Activated T-cell treated with anti-CD3 and anti-CD28 coated beads, Interleukin-2, amount 50 U/mL, for 1 hour (primary cell): ENCODE measurements around the gene NPTN.
"Not testable (repeated sequence)": the region's sequence is repeated elsewhere in the genome, so short reads cannot be mapped to it uniquely, and the experiment has no call there.

Experiments used
- DNase-seq: peaks from one replicate; pipeline ENCODE4 v3.0.0-alpha.2; 2020

The NPTN gene

GRCh38 chr15:73600413-73601335 lies 32.5 kb downstream of the NPTN start:
- DNase-seq, result no peak

GRCh38 chr15:73599934-73600333 lies 33.3 kb downstream of the NPTN start:
- no peak for DNase-seq

GRCh38 chr15:73598530-73599160 lies 34.5 kb downstream of the NPTN start:
- no peak for DNase-seq

GRCh38 chr15:73597036-73597638 lies 36.1 kb downstream of the NPTN start:
- DNase-seq, result no peak

GRCh38 chr15:73596174-73596573 lies 37.0 kb downstream of the NPTN start:
- no peak for DNase-seq

GRCh38 chr15:73594109-73594508 lies 39.1 kb downstream of the NPTN start:
- DNase-seq, result no peak

GRCh38 chr15:73593304-73594074 lies 39.7 kb downstream of the NPTN start:
- no peak for DNase-seq

- no peak for DNase-seq
Observed at GRCh38 chr15:73590263-73590662, 42.9 kb downstream of the NPTN start.

GRCh38 chr15:73589766-73590165 lies 43.4 kb downstream of the NPTN start:
- no peak for DNase-seq

GRCh38 chr15:73585871-73586654 lies 47.1 kb downstream of the NPTN start:
- DNase-seq, result no peak

GRCh38 chr15:73584699-73585420 lies 48.3 kb downstream of the NPTN start:
- DNase-seq, result no peak

GRCh38 chr15:73583544-73583943 lies 49.6 kb downstream of the NPTN start:
- no peak for DNase-seq

GRCh38 chr15:73582851-73583379 lies 50.3 kb downstream of the NPTN start:
- no peak for DNase-seq

GRCh38 chr15:73578026-73578425 lies 55.2 kb downstream of the NPTN start:
- DNase-seq, result no peak

GRCh38 chr15:73577593-73577992 lies 55.6 kb downstream of the NPTN start:
- DNase-seq, result not testable (repeated sequence)

- DNase-seq, result no peak
Observed at GRCh38 chr15:73575636-73576247, 57.4 kb downstream of the NPTN start.

GRCh38 chr15:73573572-73573971 lies 59.6 kb downstream of the NPTN start:
- no peak for DNase-seq

- no peak for DNase-seq
Observed at GRCh38 chr15:73573037-73573436, 60.2 kb downstream of the NPTN start.

GRCh38 chr15:73572296-73572695 lies 60.9 kb downstream of the NPTN start:
- no peak for DNase-seq

- DNase-seq, result no peak
Observed at GRCh38 chr15:73571346-73571745, 61.8 kb downstream of the NPTN start.
